ENCODE measurements around the gene LRRTM3.

LRRTM3 gene

GRCh38 chr10:67033878-67034277 is 108.0 kb downstream of the LRRTM3 start:
- DNase-seq (ENCODE audit: low read depth) = no peak

DNA sequence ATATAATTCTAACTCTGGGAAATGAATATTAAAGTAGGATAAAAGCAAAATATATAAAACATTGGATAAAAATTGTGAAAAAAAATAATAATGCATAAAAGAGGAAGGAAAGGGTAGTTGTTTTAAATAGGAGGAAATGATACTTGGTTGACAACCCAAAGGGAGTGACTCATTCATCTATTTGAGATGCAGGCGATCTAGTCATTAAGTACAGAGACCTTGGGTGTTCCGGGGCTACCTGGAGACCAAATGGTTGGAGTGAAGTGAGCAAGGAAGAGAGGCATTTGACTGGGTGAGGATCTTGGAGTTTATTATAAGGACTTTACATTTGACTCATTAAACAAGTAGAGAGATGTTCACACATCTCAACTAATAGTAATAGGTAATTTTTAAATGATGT is 111.0 kb downstream of the LRRTM3 start:
- no peak for DNase-seq (ENCODE audit: low read depth)

DNA sequence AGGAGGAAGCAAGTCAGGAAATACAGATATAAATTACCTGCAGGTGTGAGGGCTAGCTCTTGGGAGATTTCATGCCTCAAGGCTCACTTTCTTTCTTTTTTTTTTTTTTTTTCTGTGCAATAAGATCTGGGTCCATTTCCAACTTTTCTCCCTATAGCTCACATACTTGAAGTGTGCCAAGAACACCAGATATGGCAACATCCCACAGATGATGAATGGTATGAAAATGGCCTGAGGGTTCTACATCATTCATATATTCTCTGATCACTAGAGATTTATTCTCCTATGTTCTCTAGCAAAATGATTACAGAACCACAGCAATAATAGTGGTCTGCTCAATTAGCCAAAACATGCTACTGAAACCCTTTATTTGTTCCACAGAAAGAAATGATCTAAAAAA is 117.2 kb downstream of the LRRTM3 start:
- no peak for DNase-seq (ENCODE audit: low read depth)

DNA sequence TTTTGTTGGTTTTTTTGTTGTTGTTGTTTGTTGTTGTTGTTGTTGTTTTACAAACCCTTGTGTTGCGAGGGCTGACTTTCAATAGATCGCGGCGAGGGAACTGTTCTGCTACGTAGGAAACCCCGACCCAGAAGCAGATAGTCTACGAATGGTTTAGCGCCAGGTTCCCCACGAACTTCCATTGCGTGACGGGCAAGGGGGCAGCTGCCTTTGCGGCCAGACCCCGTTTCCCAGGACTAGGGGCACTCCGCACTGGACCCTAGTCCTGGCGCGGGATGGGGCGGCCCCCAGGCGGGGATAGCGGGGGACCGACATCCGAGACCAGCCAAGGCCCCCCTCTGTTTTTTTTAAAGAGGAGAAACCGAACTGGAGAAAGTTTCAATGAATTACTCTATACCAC is 119.6 kb downstream of the LRRTM3 start:
- DNase-seq (ENCODE audit: low read depth) = no peak

- no peak for DNase-seq (ENCODE audit: low read depth)
Measured at GRCh38 chr10:67046507-67046906, 120.7 kb downstream of the LRRTM3 start.

DNA sequence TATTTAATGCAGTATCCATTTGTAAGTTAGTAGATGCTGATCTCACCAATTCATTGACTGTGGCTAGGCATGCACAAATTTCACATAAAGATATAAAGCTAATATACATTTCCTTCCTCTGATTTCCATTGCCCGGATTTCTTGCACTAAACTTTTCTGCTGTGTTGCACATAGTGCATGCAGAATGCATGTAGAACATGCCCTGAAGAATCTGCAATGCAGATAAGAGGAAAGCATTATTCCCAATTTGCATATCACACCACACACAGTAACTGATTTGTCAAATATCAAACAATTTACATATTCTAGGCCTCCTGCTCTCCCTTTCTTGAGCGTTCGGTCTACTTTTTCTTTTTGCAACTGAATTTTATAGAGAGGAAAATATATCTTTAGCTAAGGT is 124.2 kb downstream of the LRRTM3 start:
- DNase-seq (ENCODE audit: low read depth) = no peak

GRCh38 chr10:67050415-67050814 is 124.6 kb downstream of the LRRTM3 start:
- no peak for DNase-seq (ENCODE audit: low read depth)

GRCh38 chr10:67072654-67073053 is 146.8 kb downstream of the LRRTM3 start:
- DNase-seq (ENCODE audit: low read depth) = no peak

DNA sequence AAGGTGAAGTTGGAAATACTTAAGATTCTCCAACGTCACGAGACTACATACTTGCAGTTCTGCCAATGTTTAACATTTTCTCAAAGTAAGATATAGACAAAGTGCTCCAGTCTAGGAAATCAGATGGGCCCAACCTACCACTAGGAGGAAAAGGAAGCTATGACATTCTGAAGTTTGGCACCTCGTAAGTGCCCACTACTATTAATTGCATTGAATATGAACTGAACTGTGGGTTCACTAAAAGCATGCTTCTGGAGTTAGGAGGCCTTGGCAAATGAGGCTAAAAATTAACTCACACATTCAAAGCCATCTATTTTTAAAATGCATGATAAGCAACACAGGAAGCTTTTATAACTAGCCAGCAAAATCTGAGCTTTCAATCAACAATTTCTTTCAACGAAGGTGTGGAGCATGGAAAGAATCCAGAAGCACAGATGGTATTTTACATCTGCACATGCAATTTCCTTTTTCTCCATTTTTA is 149.7 kb downstream of the LRRTM3 start:
- no peak for DNase-seq (ENCODE audit: low read depth)

DNA sequence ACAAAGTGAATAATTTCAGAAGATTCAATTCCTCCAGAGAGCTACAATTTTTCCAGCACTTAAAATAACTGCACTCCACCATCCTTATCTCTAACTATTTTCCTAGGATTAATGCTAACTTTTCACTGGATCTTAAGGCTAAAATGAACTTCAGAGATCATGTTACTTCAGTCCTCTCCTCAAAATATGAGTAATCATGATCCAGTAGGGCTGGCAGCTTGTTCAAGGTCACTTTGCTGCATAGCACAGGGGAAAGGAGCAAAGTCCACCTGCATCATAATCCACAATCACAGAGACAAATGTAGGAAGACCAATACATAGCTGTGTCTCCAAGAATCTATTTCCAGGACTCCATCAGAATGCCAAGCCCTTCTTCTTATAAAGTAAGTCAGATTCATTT is 150.3 kb downstream of the LRRTM3 start:
- DNase-seq (ENCODE audit: low read depth) = no peak

GRCh38 chr10:67077376-67077775 is 151.5 kb downstream of the LRRTM3 start:
- no peak for DNase-seq (ENCODE audit: low read depth)

GRCh38 chr10:67079126-67079525 is 153.3 kb downstream of the LRRTM3 start:
- peak; percentile 68 for DNase-seq (ENCODE audit: low read depth)

DNA sequence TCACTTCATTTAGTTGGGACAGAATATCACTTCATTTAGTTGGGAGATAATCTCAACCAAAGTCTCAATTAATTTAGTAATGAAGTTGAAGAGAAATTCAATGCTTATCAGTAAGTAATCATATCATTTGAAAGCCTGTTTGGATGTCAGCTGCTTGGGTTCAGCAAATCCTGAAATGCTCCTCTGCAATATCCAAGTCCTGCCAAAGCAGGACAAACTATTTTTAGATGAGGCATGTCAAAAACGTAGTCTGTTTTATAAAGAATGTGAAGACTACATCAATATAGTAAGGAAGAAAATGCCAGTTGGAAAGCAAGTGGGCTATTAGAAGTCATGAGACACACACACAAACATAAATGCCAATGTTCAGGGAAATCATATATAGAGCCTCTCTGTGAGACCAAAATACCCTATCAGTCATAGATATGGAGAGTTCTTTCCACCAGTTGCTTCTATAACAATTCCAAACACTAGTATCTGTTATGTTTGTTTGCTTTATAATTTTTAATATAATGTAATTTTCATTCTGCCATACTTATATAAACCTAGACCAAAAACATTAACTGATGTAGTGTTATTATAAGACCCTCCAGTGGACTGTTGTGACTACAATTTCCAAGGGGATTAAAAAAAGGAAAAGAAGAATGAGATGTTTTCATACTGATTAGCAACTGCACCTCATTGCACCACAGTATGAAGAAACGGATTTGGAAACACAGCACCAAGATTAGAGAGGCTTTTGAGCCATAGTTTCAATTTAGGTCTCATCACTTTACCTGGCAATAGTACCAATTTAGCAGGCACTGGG is 160.7 kb downstream of the LRRTM3 start:
- no peak for DNase-seq (ENCODE audit: low read depth)

GRCh38 chr10:67087135-67087425 is 161.2 kb downstream of the LRRTM3 start:
- DNase-seq (ENCODE audit: low read depth) = no peak

DNA sequence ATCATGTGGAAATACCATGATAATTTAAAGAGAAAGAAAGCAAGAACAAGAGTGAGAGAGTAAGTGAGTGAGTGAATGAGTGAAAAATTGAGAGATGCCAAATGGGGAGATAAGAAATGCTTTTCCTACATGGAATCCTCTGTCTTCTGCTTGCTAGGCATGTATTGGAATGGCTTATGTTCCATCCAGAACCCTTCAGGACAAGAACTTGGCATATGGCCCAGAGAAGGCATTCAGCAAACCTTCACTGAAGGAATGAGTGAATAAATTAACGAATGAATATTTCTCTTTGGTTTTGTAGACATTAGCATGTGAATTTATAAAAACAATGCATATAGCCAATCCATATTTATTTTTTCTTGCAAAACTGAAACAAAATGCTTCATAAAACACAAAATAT is 162.2 kb downstream of the LRRTM3 start:
- no peak for DNase-seq (ENCODE audit: low read depth)

DNA sequence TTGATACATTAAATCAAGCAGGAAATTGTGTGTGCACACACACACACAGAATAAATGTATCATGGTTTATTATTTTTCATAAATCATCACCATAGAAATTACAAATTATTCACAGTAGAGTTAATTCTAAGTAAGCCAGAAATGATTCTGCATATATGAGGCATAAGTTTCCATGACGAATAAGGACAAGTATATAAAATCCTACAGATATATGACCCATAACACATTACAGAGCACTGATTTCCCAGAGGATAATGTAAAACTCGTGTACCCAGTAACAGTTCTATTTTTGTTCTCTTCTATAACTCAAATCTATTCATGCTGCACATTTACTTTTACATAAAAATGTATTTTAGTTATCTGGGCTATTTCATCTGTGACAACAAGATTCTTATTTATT is 169.7 kb downstream of the LRRTM3 start:
- no peak for DNase-seq (ENCODE audit: low read depth)

DNA sequence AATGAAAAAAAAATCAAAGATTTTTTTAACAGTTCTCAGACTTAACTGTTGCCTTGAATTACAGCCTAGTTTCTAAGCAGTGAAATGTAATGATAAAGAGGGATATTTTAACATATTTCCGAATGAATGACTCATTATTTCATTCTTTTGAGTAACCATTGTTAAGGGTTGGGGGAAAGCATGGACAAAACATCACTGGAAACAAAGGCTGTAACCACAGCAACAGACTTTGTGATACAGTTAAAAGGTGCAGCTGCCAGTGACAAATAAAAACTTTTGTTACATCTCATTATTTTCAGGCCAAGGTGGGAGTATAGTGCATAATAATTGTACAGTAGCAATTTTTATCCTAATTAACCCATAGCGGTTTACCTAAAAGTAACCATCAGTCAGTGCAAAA is 172.6 kb downstream of the LRRTM3 start:
- DNase-seq (ENCODE audit: low read depth) = no peak

DNA sequence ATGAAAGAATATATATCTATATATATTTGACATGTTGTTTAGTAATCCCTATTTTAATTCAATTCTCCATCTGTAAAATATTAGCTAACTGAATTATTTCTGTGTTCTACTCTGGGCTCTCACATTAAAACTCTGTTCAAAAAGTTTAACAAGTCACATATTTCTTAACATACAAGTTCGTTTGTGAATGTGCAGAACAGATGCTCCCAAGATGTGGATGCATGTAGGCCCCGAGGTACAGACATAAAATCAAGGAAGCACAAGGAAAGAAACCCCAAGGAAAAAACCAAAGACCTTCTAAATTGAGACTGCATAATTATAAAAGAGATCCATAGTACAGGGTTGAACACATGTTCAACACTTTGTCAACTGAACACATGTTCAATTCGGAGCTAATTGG is 175.1 kb downstream of the LRRTM3 start:
- DNase-seq (ENCODE audit: low read depth) = no peak

- no peak for DNase-seq (ENCODE audit: low read depth)
Measured at GRCh38 chr10:67107670-67108069, 181.8 kb downstream of the LRRTM3 start.

GRCh38 chr10:67110286-67110685 is 184.4 kb downstream of the LRRTM3 start:
- DNase-seq (ENCODE audit: low read depth) = no peak

GRCh38 chr10:67112765-67113164 is 186.9 kb downstream of the LRRTM3 start:
- DNase-seq (ENCODE audit: low read depth) = no peak

- DNase-seq (ENCODE audit: low read depth) = no peak
Measured at GRCh38 chr10:67114945-67115344, 189.1 kb downstream of the LRRTM3 start.

DNA sequence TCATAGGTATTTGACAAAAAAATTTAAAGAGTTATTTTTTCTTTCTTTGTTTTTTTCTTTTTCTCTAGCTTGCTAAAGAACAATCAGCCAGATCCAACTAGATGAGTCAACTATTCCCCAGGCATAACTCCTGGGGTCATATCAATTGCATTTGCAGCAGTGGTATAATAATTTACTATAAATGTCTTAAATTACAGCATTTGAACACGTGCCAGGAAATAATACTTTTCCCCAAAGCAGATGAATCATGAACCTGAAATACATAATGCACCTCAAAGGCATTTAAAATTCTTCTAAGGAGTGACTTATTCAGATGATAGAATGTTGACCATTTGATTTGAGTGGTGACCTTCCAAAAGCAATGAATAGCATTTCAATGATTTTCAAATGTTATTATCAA is 190.1 kb downstream of the LRRTM3 start:
- DNase-seq (ENCODE audit: low read depth) = no peak

DNA sequence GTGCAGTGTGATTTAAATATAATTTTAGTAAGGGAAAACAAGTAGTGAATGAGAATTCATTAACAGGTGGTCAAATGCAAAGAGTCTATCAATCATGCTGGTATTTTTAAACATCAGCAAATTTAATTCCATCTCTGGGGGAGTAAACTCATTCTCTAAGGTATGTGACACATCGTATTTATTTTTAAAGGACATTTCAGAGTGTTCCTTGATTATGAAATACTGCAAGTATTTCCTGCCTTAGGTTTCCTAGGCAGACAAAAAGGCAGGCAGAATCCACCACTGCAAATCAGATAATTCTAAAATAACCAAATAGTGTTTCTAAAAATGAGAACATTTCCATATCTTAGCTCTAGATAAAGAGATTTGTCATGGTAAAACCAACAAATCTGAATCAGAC is 193.8 kb downstream of the LRRTM3 start:
- DNase-seq (ENCODE audit: low read depth) = no peak
